Measurements from ENCODE around the gene KDM8. TPM values are rescaled to one million over a fixed set of nuclear protein-coding genes. Genes with fewer than 3 reads are reported as not detected.

Gene KDM8
- total and polyA plus RNA-seq, 9 of the 15 experiments (the other 6 are each of a cell fraction or from before 2014, with no cell fraction given) = 0.61 to 9.1 (median 5.4) TPM

GRCh38 chr16:27195076-27195741, 8.1 kb upstream of the KDM8 start (continued):
- TF ChIP-seq, protein P1, sequence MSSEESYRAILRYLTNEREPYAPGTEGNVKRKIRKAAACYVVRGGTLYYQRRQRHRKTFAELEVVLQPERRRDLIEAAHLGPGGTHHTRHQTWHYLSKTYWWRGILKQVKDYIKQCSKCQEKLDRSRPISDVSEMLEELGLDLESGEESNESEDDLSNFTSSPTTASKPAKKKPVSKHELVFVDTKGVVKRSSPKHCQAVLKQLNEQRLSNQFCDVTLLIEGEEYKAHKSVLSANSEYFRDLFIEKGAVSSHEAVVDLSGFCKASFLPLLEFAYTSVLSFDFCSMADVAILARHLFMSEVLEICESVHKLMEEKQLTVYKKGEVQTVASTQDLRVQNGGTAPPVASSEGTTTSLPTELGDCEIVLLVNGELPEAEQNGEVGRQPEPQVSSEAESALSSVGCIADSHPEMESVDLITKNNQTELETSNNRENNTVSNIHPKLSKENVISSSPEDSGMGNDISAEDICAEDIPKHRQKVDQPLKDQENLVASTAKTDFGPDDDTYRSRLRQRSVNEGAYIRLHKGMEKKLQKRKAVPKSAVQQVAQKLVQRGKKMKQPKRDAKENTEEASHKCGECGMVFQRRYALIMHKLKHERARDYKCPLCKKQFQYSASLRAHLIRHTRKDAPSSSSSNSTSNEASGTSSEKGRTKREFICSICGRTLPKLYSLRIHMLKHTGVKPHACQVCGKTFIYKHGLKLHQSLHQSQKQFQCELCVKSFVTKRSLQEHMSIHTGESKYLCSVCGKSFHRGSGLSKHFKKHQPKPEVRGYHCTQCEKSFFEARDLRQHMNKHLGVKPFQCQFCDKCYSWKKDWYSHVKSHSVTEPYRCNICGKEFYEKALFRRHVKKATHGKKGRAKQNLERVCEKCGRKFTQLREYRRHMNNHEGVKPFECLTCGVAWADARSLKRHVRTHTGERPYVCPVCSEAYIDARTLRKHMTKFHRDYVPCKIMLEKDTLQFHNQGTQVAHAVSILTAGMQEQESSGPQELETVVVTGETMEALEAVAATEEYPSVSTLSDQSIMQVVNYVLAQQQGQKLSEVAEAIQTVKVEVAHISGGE (CRISPR knock-in tag; IDR thresholded peaks at IDR 0.05) = no peak
- TF ChIP-seq CBX5 (IDR thresholded peaks at IDR 0.05; ENCODE audit: borderline replicate concordance, low read depth) = no peak
- no peak for TF ChIP-seq SAFB2 (IDR thresholded peaks at IDR 0.05; ENCODE audit: borderline replicate concordance, low read depth, low read length, severe bottlenecking)
- no peak for TF ChIP-seq KAT8 (IDR thresholded peaks at IDR 0.05; ENCODE audit: low read depth)
- no peak for TF ChIP-seq ELF2 (CRISPR knock-in tag; IDR thresholded peaks at IDR 0.05)

Measured in K562 (cell line).